Prostate gland (tissue), 2 donors: Measurements from ENCODE around the gene ZNF77.

ENCODE experiments used
- CTCF ChIP-seq, 4 experiments: fragments of 200-600 bp in 2 of 4; fragments of 450-650 bp in 2 of 4; sonication (generic) in 2 of 4; IDR thresholded peaks; 1 replicate in 3 of 4; 2 replicates in 1 of 4; pipeline ENCODE4 v1.5.1; 2016 to 2019; ENCODE audit warnings: antibody characterized with exemption in 4 of 4, mild to moderate bottlenecking in 2 of 4, moderate library complexity in 2 of 4
- POLR2A ChIP-seq: fragments of 450-650 bp; IDR thresholded peaks from one replicate; pipeline ENCODE4 v1.6.1; 2016; ENCODE audit warnings: antibody characterized with exemption, mild to moderate bottlenecking
- POLR2AphosphoS5 ChIP-seq: sonication (generic); formaldehyde crosslinking; IDR thresholded peaks from one replicate; pipeline ENCODE4 v1.6.1; 2017; ENCODE audit warnings: antibody characterized with exemption

- TF ChIP-seq POLR2A, result no peak
- no peak for TF ChIP-seq CTCF (IDR thresholded peaks at IDR 0.05)
- no peak for TF ChIP-seq POLR2AphosphoS5
Measured at GRCh38 chr19:2885736-2886135, 59.0 kb downstream of the ZNF77 start.
